ENCODE results near the gene NEUROD2. TPM values are rescaled to one million over a fixed set of nuclear protein-coding genes. Genes with fewer than 3 reads are reported as not detected.

The NEUROD2 gene
- polyA plus RNA-seq, 2 of the 4 experiments (the other 2 are of a cell fraction) = not detected

GRCh38 chr17:39573447-39574298 lies 34.0 kb downstream of the NEUROD2 start (continued):
- TF ChIP-seq MAX (IDR thresholded peaks at IDR 0.05) (peak; percentile 69; the same call in 1 of the 2 replicates), POLR2AphosphoS2 (conservative IDR thresholded peaks at IDR 0.05; ENCODE audit: low read length) (no peak), BHLHE40 (IDR thresholded peaks at IDR 0.05; ENCODE audit: low read depth, low read length) (no peak)

GRCh38 chr17:39572121-39572520 lies 35.6 kb downstream of the NEUROD2 start:
- 88% methylated on average over 2 of the region's 2 CpGs for WGBS (ENCODE audit: missing lambda C conversion rate)
- CTCF ChIA-PET = interaction anchor here (0.9 to 11.3 kb wide), 5 partner anchors 11 to 49 kb away, joined by 4 to 118 read pairs (median 11); no protein-coding TSS in a partner anchor
- Histone ChIP-seq H3K4me3 (no peak overlapping the region), H3K4me2 (no peak overlapping the region), H3K9me3 (peaks cover 8% of the 10 kb centered on the region; the same call in 1 of the 3 replicates), H3K4me1 (peaks cover 5% of the 10 kb centered on the region; the same call in 2 of the 3 replicates), H3K27ac (no peak overlapping the region)
- ATAC-seq (no peak), FAIRE-seq (no peak), DNase-seq (ENCODE audit: low read depth in 1 of 2, low spot score in 1 of 2) (no peak)
- POLR2A ChIA-PET = no interaction called here
- no peak for TF ChIP-seq POLR2A (IDR thresholded peaks at IDR 0.05; ENCODE audit: low read length)
- no peak for TF ChIP-seq BHLHE40 (IDR thresholded peaks at IDR 0.05; ENCODE audit: low read depth, low read length)

- Histone ChIP-seq H3K4me1 (peaks cover 1% of the 10 kb centered on the region; the same call in 2 of the 3 replicates), H3K4me3 (no peak overlapping the region), H3K9me3 (peaks cover 8% of the 10 kb centered on the region; the same call in 1 of the 3 replicates), H3K4me2 (no peak overlapping the region), H3K27ac (no peak overlapping the region)
- FAIRE-seq (no peak), DNase-seq (ENCODE audit: low read depth in 1 of 2, low spot score in 1 of 2) (no peak), ATAC-seq (no peak)
- WGBS (ENCODE audit: missing lambda C conversion rate) = 84% methylated on average over 1 of the region's 1 CpG
- POLR2A ChIA-PET = interaction anchor here (0.6 kb wide), 1 partner anchor 84 kb away, joined by 3 read pairs; no protein-coding TSS in a partner anchor
- CTCF ChIA-PET = interaction anchor here (1.0 to 11.3 kb wide), 7 partner anchors 10 to 100 kb away, joined by 3 to 118 read pairs (median 5); partner anchors contain the start of gene PNMT
- TF ChIP-seq NFE2L2 (conservative IDR thresholded peaks at IDR 0.05; ENCODE audit: low read length) (no peak), RNF2 (IDR thresholded peaks at IDR 0.05; ENCODE audit: borderline replicate concordance, low read depth) (no peak), E2F6 (IDR thresholded peaks at IDR 0.05; ENCODE audit: borderline replicate concordance, low read depth) (no peak), JUNB (IDR thresholded peaks at IDR 0.05) (no peak), PBX3 (IDR thresholded peaks at IDR 0.05) (no peak), FOXS1 (CRISPR knock-in tag; IDR thresholded peaks at IDR 0.05) (no peak), ZFP36 (IDR thresholded peaks at IDR 0.05; ENCODE audit: borderline replicate concordance, partially characterized antibody) (no peak), SREBF2 (IDR thresholded peaks at IDR 0.05) (no peak), ZC3H11A (IDR thresholded peaks at IDR 0.05) (no peak), HEYL (CRISPR knock-in tag; IDR thresholded peaks at IDR 0.05) (no peak), JUN (IDR thresholded peaks at IDR 0.05) (no peak), HDAC2 (IDR thresholded peaks at IDR 0.05) (no peak), ZSCAN20 (CRISPR knock-in tag; IDR thresholded peaks at IDR 0.05) (no peak), TFCP2L1 (CRISPR knock-in tag; IDR thresholded peaks at IDR 0.05) (no peak), CHD2 (IDR thresholded peaks at IDR 0.05; ENCODE audit: low read length, partially characterized antibody) (no peak), USF2 (IDR thresholded peaks at IDR 0.05) (no peak), EHMT2 (IDR thresholded peaks at IDR 0.05; ENCODE audit: low read depth) (no peak), BHLHE40 (IDR thresholded peaks at IDR 0.05; ENCODE audit: low read depth, low read length) (no peak), CBX2 (IDR thresholded peaks at IDR 0.05; ENCODE audit: borderline replicate concordance, low read depth) (no peak), RFX5 (IDR thresholded peaks at IDR 0.05) (no peak)
These were observed 38.6 kb downstream of the NEUROD2 start for GRCh38 chr17:39569126-39569525.
